HG03064 (cell line): ENCODE measurements around the gene CCDC148.

Experiments
- ATAC-seq: cut with Tn5 transposase; IDR thresholded peaks from one replicate; pipeline ENCODE4 v1.9.1; 2021; ENCODE audit warnings: low read depth; ENCODE audit not compliant: unreplicated experiment

Gene CCDC148

DNA sequence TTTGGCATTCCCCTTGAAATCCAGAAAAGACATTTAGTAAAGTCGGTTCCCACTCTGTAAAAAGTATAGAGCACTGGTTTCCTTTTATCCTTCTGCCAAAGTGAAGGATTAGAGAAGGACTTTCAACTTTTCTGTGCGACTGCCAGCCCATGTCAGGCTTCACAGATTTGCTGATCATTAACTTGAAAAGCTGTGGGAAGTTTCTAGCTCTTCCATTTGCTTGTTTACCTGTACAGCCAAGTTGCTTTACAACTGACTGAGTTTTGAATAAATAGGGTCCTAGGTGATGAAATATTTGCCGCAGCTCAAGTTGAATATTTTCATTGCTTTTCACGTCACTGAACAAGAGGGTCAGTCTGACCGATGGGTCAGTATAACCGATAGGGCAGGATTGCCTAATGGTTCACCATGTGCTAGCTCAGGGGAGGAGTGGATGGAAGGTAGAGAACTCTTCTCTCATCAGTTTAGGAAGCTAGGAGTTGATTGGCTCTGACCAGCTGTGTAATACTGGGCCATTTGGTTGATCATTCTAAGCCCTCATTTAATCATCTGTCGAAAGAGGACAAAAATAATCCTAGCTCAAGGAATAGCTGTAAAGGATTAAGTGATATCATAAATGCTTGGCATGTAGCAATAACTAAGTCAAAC is 324.5 kb downstream of the CCDC148 start:
- no peak for ATAC-seq

DNA sequence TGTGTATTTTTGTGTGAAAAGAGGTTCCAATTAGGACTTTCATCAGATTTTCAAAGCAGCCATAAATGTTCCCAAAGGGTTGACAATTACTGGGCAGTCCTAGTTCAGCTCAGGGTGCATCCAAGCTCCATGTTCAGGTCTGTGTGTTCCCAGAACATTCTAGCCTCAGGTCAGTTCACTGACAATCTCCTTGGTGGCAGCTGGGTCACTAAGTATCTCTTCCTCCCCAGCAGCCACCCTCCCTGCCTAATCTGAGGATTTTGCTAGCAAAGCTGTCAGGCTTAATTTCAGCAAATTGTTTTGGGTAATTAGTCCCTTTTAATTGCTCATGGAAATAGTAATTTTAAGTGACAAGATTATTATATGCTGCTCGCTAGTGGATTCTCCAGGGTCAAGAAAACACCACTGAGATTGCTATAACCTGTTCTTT is 325.1 kb downstream of the CCDC148 start:
- ATAC-seq, result no peak

- ATAC-seq, result no peak
Observed at GRCh38 chr2:158130832-158131473, 325.6 kb downstream of the CCDC148 start.

- no peak for ATAC-seq
Observed at GRCh38 chr2:158129037-158129436, 327.5 kb downstream of the CCDC148 start.

DNA sequence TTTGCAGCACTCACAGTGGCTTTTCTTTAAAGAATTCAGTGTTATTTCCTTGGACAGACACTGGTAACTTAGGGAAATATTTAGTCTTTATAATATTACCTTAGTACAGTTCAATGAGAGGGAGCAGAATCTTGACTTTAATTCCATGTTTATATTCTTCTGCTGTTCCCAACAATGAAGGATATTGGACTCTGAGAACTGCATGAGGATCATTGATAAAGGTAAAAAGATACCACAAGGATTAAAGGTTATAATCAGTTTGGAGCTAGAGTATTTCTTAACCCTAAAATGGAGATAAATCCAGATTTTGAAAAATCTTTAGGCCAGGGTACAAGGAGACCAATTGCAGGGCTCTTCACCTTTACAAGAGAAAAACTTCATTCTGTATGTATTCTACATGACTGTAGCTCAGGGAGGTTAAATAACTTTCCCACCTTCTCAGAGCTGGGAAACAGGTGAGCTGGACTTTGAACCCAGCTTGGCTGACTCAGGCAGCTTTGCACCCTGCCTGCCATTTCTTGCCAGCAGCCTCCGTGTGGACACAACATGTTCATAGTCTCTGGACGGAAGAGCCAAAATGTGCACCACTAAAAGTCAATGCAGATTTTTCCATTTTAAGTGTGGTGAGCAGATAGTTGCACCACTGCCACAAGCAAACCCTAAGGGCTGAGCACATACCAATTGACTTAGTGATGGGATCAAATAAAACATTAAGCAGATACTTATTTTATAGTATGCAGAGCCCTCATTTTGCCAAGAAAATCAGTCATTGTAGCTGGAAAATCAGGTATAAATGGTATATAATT is 328.2 kb downstream of the CCDC148 start:
- ATAC-seq, result no peak

DNA sequence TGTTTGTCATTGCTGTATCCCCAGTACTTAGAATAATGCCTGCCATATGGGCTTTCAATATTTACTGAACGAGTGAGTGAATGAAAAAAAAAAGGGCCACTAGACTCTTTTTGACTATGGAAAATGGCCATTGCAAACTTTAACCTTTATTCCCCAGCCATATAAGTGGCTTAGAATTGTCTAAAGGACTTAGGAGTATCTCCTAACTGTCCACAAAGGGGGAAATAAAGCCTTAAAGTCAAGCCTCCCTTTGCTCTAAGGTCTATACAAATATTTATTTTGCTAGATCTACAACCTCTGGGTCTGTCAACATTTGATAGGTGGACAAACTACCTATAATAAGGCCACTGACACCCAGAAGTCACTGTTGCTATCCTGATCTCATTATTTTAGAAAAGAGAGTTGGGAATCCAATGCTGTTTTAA is 329.2 kb downstream of the CCDC148 start:
- ATAC-seq, result no peak

- ATAC-seq, result no peak
Observed at GRCh38 chr2:158125756-158126498, 330.6 kb downstream of the CCDC148 start.

DNA sequence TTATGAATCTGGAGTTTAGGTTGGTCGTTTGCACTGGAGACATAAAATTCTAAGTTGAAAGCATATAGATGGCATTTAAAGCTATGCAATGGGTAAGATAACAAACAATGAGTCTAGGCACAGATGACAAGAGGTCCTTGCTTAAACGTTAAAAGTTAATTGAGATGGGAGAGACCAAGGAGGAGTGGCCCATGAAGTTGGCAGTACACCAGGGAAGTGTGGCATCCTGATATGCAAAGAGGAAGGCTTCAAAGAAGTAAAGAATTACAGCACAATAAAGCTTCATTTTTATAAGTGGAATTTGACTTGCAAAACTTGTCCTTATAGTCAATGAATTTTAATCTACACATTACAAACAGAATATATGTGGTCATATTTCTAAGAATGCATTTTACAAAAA is 331.7 kb downstream of the CCDC148 start:
- ATAC-seq, result no peak
